Measurements from ENCODE around the gene JAKMIP3.
A peak's percentile ranks its signal among the peaks of the same experiment; 100 is the strongest.

The JAKMIP3 gene

GRCh38 chr10:132065491-132066105 is at the start of gene JAKMIP3:
JAKMIP3 (plus strand) TSS chr10:132065946; CDS start chr10:132104809, 38,863 bp downstream.
- peak; percentile 88 for DNase-seq (ENCODE audit: low spot score)

GRCh38 chr10:132016514-132016913 is 49.2 kb upstream of the JAKMIP3 start:
- DNase-seq (ENCODE audit: low spot score) = no peak

- DNase-seq (ENCODE audit: low spot score) = no peak
These were observed 47.3 kb upstream of the JAKMIP3 start for GRCh38 chr10:132018446-132018845.

DNA sequence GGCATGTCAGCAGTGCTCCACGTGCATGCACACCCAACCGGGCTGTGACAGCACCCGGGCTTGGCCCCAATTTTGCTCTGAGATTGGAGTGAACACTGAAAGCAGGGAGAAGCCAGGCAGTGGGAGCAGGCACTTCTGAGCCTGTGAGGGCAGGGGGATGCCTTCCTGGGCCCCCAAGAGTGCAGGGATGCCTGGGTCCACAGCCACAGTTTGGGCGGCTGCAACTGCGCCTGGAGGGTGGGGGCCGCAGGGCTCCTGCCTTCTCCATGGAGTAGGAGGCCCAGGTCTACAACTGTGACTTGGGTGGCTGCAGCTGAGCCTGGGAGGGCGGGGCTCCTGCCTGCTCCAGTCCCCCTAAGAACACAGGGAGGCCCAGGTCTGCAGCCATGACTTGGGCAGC is 46.4 kb upstream of the JAKMIP3 start:
- DNase-seq (ENCODE audit: low spot score) = no peak

GRCh38 chr10:132020456-132020855 is 45.3 kb upstream of the JAKMIP3 start:
- DNase-seq (ENCODE audit: low spot score) = no peak

DNA sequence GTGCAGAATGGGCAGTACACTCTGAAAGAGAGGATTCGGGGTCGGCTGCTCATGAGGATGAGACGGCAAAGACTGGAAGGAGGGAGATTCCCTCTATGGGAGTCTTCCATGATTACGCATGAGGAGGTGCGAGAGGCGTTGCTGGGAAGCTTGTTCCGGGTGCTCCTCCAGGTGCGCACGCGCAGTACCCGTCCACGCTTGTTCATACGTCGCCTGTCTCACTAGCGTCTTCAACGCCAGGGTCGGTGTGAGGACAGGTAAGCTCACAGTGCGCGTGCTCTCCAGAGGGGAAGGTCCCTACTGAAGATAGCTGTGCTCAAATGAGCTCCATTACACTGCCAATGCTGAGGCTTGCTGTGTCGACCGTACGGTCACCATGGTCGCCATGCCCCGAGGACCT is 44.7 kb upstream of the JAKMIP3 start:
- no peak for DNase-seq (ENCODE audit: low spot score)

- DNase-seq (ENCODE audit: low spot score) = no peak
These were observed 44.1 kb upstream of the JAKMIP3 start for GRCh38 chr10:132021504-132022143.

- DNase-seq (ENCODE audit: low spot score) = no peak
These were observed 43.5 kb upstream of the JAKMIP3 start for GRCh38 chr10:132022241-132022640.

GRCh38 chr10:132023092-132023811 is 42.5 kb upstream of the JAKMIP3 start:
- peak; percentile 29 for DNase-seq (ENCODE audit: low spot score)

- DNase-seq (ENCODE audit: low spot score) = peak; percentile 78
These were observed 38.2 kb upstream of the JAKMIP3 start for GRCh38 chr10:132027423-132027983.

GRCh38 chr10:132028706-132029105 is 37.0 kb upstream of the JAKMIP3 start:
- DNase-seq (ENCODE audit: low spot score) = no peak

- no peak for DNase-seq (ENCODE audit: low spot score)
These were observed 34.8 kb upstream of the JAKMIP3 start for GRCh38 chr10:132030898-132031463.

GRCh38 chr10:132033632-132034031 is 32.1 kb upstream of the JAKMIP3 start:
- DNase-seq (ENCODE audit: low spot score) = no peak

- DNase-seq (ENCODE audit: low spot score) = no peak
These were observed 30.3 kb upstream of the JAKMIP3 start for GRCh38 chr10:132035476-132035875.

DNA sequence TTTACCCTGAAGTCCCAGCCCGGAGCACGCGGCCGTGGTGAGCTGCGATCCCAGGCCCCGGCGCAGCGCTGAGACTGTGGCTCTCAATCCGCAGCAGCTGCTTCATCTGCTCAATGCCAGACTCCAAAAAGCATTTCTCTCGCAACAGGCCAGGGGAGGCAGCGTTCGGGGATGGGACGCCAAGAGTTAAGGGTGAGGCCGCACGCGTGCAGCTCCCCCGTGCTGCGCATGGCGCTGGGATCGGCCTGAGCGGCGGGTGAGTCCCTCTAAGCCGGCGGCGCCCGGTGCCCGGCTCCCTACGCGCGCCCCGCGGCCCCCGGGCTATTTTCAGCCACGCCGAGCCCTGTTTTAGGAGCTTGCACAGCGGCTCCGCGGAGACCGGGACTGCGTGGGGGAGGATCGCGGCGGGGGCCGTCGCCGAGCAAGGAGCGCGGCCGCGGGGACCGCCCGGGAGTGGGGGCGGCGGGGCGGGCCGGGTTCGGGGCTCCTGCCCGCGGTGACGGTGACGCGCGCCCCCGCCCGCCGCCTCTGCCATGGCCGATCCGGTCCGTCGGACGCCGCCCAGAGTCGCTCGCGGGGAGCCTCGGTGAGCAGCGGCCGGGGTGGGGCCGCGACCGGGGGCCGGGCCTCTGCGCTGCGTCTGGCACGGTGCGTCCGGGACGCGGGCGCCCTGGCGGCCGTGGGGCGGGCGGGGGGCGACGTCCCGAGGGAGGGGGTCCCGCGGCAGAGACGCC is 29.4 kb upstream of the JAKMIP3 start:
- DNase-seq (ENCODE audit: low spot score) = peak; percentile 52

- peak; percentile 11 for DNase-seq (ENCODE audit: low spot score)
These were observed 28.7 kb upstream of the JAKMIP3 start for GRCh38 chr10:132036887-132037675.

DNA sequence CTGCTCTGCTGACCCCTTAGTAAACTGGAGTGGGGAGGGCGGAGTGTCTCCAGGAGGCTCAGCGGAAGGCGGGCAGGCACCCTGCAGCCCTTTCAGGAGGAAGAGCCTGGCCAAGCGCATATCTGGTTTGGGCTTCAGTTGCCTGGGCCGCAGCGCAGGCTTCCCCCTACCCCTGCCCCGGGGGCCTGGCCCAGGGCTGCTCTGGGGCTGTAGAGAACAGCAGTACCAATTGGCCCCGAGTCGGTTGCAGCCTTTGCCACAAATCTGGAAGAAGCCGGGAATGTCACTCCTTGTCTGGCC is 28.1 kb upstream of the JAKMIP3 start:
- no peak for DNase-seq (ENCODE audit: low spot score)

- DNase-seq (ENCODE audit: low spot score) = no peak
These were observed 26.4 kb upstream of the JAKMIP3 start for GRCh38 chr10:132039371-132039770.

GRCh38 chr10:132040046-132040445 is 25.7 kb upstream of the JAKMIP3 start:
- DNase-seq (ENCODE audit: low spot score) = no peak

- no peak for DNase-seq (ENCODE audit: low spot score)
These were observed 24.4 kb upstream of the JAKMIP3 start for GRCh38 chr10:132041340-132041739.
